Activated effector memory CD4-positive, alpha-beta T cell treated with anti-CD3 and anti-CD28 coated beads, Interleukin-2, amount 50 U/mL, for 16 hours (primary cell): Measurements from ENCODE around the gene STX18.
"Not testable (repeated sequence)": the region's sequence is repeated elsewhere in the genome, so short reads cannot be mapped to it uniquely, and the experiment has no call there.

Source experiments
- DNase-seq: peaks from one replicate; pipeline ENCODE4 v3.0.0-alpha.2; 2020

The STX18 gene

DNA sequence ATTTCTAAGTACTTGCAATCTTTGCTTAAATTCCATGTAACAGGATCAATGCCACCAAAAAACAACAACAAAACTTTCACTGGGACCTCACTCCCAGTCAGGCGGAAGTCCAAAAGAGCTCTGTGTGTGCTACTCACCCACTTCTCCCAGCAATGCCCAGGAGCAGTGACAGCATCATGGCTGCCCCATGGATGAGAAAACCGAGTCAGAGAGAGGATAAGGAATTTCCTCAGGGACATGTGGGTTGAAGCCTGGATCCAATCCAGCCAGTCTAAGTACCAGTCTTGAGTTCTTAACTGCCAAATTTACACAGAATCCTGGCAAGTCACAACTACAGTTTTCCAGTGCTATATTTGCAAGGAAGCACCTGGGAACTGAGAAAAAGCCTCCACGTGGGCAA, 64.5 kb downstream of the STX18 start:
- DNase-seq, result no peak

DNA sequence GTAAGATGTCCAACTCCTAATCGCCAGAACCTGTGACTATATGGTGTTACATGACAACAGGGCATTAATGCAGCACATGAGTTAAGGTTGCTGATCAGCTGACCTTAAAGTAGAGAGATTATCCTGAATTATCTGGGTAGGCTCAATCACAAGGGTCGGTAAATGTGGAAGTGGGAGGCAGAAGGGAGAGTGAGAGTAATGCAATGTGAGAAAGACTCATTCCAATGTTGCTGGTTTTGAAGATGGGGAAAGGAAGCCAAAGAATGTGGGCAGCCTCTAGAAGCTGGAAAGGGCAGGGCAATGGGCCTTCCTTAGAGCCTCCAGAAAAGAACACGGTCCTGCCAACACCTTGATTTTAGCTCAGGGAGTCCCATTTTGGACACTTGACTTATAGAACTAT, 67.4 kb downstream of the STX18 start:
- DNase-seq, result no peak

DNA sequence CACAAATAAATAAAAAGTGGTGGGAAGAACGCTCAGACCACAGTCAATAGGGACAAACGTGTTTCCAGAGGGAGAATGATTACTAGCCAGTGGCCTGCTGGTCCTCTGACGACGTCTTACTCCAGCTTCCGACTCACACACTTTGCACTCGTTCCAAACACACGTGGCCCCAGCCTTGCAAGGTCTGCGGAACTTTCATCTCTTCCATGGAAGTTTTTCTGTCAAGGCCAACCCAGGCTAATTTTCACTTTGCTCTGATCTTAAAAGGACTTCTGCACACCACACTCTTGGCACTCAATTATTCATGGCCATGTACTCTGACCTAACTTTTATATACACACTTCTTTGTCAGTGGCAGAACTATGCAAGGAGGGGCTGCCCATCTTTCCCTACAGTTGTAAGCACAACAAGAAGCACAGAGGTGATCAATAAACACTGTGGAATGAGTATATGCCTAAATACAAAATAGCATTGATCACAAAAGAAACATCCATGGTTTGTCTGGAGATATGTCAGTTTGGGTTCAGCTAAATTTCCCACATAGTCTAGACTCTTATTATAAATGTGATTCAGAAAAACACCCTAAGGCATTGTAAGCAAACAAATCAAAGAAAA, 69.4 kb downstream of the STX18 start:
- DNase-seq, result no peak

DNA sequence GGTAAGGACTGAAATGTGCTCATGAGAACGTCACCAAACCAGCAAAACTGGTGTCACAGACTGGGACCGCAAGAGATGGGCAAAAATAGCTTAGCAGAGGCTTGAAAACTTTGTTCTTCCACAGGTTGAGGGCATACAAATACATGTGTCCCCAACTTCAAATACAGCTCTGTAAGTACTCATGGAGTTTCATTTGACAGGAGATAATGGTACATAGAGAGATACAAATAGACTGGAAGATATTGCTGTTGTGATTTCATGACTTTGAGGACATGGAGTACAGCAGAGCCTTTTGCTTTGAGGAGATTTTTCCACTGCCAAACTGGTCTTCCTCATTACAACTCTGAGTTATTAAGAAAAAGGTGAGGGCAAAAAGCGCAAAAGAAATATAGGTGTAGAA, 70.7 kb downstream of the STX18 start:
- no peak for DNase-seq

DNA sequence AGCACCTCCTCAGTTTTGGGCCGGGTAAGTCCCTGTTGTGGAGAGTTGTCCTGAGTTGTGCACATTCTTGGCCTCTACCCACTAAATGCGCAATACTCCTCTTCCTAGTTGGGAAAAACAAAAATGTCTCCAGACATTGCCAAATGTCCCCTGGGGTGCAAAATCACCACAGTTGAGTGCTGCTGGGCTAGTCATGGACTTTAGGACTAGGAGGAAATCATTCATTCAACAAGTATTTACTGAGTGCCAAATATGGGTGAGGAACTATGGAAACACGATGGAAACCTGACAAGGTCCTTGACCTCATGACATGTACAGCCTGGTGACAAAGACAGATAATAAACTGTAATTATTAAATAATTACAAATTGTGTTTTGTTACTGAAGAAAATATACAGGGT, 71.6 kb downstream of the STX18 start:
- no peak for DNase-seq

DNA sequence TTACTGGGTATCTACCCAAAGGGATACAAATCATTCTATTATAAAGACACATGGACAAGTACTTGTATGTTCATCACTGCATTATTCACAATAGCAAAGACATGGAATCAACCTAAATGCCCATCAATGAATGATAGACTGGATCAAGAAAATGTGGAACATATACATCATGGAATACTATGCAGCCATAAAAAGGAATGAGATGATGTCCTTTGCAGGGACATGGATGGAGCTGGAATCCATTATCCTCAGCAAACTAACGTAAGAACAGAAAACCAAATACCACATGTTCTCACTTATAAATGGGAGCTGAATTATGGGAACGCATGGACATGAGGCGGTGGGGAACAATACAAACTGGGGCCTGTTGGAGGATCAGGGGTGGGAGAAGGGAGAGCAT, 76.6 kb downstream of the STX18 start:
- not testable (repeated sequence) for DNase-seq

DNA sequence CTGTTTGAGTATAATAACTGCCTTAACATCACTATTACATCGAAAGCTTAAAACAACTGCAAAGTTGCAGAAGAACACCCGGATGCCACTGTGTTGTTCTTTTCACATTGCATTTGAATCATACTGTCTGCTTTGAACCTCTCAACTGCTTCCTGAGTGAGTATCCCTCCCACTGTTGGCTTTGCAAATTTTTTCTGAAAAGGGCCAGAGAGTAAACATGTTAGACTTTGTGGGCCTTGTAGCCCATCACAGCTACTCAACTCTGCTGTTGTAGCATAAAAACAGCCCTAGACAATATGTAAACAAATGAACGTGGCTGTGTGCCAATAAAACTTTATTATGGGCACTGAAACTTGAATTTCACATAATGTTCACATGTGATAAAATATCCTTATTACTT, 78.9 kb downstream of the STX18 start:
- DNase-seq, result no peak

DNA sequence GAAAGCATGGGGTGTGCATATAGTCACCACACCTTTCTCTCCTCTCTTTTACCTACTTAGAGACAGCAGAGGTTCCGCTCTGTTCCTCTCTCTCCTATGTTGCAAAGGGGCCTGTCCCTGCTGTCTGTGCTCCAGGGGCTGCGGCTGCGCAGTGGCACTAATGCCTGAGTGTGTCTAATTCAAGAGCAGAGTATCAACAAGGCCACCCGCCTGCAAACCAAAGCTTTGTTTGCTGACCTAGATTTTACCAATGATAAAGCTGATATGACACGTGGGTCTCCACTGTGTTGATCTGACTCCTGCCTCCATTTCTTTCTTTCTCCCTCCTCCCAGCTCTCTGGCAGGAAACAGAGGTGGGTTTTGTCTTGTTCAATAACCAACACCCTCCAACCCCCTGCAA, 80.0 kb downstream of the STX18 start:
- DNase-seq, result peak; percentile 84

DNA sequence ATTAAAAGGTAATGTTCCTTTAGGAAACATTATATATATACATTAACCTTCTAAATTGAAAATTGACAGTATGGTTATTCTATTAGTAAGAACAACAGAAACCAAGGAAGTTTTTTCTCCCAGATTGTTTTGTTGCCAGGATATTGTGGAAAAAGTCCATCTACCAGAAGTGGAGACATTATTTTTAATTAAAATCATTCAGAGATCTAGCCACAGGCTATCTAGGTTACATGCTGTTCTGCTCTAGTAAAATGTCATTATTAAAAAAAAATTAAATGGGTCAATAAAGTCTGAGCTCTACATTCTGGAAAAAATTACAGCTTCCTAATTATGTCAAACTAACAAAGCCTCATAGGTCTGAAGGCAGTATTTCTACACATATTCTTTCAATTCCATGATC, 80.7 kb downstream of the STX18 start:
- DNase-seq, result no peak

DNA sequence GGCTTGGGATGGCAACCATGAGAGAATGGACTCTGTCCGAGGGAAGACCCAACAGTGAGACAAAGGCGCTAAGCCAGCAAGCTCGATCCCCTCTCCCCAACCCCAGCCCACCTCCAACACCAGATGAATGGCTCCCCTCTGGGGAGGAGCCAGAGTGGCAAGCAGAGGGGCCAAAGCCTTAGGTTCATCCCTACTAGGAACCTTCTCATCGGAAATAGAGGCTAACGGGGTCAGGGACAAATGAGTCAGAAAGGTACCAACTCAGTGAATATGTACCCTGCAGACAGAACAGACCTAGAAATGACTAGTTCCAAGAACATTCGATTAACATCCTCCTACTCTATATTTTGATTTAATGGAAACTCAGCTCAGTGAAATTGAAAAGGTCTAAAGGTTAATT, 81.1 kb downstream of the STX18 start:
- peak; percentile 64 for DNase-seq

DNA sequence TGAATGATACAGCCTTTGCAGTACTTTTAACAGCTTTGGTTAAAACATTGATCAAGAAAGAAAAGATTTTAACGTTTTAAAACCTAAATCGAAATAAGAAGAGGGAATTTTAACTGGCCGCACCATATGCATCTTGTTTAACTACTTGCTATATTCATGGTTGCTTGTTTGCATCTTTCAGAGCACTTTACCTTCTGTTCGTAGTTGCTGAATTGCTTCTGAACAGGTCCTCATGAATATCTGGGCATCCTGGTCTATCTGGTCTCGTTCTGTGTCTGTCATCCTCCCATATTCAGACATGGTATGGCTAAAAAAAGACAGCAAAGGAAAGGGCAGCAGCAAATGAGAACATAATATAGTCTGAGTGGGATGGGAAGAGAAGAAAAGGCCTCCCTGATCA, 82.7 kb downstream of the STX18 start:
- no peak for DNase-seq

DNA sequence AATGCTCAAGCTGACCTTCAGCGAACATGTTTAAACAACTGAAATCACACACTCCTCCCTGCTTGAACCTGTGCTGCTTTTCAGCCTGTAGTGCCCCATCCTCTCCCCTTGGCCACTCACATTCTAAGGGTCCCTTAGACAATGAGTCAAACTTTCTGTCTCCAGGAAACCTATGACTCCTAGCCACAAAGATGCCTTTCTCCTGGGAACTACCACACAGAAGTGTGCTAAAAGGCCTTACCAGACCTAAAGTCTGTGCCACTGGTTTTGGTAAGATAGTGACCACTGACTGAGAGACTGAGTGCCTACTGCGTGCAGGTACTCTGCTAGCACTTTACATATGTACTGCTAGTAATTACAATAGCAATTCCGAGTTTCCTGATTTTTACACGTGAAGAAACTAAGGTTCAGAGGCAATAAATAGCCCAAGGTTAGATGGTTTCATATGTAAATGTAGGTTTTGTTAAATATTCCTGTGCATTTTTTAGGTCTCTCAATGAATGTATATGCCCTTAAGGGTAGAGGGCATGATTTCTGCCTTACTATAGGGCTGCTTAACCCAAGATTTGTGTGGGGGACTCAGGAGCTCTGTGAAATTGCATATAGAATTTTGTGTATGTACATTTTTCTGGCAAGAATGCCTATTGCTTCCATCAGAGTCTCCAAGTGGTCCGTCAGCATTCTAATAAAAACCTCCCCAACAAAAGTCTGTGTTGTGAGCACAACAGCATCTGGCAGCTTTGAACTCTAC, 83.9 kb downstream of the STX18 start:
- no peak for DNase-seq

DNA sequence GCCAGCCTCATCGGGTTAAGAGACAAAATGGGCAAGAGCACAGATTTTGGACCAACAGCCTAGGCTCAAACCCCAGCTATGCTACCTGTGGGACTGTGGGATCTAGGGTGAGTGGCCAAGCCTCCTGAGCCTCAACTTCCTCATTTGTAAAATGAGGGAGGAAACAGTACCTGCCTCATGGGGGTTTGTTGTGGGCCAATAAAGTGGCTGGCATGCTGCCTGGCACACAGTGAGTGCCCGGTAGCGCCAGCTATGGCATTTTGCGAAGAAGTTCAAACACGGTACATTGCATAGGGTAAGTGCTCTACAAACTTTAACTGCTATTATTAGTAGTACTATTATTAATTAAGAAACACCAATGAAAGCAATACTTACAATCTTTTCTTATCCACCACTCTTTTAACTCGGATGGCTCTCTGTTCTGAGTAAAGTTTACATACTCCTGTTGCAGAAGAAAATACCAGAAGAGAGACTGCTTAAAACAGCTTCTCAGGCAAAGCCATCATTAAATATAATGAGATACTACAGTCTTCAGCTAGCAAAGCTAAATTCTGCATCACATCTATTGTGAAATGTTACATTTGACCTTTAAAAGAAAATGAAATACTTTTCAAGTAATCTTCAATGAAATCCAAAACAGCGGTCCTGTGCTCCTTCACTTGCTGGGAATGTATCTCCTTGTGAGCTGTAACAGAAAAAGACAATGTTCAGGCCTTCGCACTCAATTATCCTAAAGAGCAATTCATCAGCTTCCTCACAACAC, 84.9 kb downstream of the STX18 start:
- DNase-seq, result no peak

DNA sequence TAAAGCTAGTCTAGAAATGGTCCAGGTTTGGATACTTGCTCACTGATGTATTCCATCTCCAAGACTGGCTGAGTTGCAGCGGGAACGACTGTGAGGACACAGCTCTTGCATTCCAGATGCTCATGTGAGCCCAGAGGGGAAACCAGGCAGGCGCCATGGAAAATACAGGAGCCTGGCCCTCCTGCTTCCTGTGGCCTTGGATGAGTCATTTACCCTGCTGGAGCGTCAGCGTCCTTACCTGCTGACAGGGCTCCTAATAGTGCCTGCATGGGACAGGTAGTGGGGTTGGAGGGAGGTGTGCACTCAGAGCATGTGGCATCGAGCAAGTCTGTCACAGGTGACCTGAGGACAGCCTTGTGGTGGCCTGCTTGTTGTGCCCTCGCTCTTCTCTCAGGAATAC, 85.5 kb downstream of the STX18 start:
- no peak for DNase-seq

DNA sequence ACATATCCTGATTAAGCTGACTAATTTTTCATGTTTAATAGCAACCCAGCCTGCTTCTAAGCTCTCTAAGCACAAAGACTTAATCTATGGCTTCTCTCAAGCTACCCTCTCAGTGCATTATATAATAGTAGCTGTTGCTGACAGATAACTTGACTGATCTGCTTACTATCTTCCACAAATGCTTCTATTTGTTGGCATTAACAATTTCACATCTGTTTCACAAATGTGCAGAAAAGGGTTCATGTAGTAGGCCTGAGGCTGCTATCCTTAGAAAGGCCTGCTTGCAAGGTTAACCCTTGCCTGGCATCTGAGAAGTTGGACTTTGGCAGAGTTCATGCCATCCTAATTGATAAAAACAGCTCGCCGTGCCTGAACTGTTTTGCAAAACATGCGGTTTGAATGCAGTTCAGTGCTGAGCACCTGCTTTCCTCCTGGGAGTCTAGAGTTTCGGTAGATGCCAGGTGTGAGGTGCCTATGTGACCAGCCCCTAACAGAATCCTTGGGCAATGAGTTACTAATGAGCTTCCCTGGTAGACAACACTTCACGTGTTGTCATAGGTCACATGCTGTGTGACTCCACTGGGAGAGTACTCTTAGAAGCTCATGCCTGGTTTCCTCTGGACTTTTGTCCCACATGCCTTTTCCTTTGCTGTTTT, 86.5 kb downstream of the STX18 start:
- no peak for DNase-seq

DNA sequence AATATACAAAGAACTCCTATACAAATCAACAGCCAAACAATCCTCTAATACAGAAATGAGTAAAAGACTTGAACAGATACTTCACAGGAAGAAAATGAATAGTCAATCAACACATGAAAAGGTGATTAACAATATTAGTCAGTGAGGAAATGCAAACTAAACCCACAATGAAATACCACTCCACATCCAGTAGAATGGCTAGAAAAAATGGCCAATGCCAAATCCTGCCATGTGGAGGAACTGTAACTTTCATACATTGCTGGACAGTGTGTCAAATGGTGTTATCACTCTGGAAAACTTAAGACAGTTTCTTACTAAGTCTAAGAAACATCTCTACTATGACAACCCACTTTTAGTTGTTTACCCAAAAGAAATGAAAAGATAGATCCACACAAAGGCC, 95.4 kb downstream of the STX18 start:
- DNase-seq, result no peak

DNA sequence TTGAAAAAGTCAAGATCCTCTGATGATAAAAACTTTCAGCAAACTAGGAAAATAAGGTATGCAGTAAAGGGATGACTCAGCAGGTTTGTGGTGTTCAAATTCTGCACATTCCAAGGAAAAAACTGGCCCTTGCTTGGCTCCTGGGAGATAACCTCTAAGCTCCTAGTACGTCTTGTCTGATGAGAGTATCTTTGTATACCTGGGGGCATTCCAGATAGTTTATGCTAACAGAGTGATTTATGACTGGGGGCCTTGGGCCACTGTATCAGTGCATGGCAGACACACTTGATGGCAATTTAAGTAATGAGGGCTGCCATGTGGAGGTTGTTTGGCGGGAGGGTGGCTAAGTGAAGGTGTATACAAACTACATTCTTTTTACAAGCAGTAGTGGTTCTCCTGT, 98.0 kb downstream of the STX18 start:
- no peak for DNase-seq

DNA sequence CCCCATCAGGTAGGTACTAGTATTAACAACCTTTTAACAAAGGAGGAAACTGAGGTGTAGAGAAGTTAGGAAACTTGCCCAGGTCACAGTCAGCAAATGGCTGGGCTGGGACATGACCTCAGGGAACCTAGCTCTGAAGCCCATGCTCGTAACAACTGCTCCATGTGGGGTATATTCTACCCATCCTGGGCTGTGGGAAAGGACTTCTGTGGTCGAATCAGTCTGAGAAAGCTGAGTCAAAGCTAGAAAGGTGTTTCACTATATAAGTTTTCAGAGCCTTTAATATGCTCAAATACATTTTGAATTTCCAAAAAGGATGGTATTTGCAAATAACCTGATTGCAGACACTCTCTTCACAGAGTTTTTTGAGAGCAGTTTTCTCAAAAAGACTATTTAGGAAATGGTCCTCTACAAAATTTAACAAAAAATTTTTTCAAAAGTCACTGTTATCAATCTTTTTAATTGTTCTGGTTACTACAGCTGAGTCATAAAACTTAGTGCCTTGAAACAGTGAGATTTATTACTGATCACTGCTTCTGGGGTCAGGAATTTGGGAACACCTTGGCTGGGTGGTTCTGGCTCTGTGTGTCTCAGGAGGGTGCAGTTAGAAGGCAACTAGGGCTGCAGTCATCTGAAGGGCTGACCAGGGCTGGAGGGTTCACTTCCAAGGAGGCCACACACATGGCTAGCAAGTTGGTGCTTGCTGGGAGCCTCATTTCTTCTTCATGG, 101.4 kb downstream of the STX18 start:
- no peak for DNase-seq

DNA sequence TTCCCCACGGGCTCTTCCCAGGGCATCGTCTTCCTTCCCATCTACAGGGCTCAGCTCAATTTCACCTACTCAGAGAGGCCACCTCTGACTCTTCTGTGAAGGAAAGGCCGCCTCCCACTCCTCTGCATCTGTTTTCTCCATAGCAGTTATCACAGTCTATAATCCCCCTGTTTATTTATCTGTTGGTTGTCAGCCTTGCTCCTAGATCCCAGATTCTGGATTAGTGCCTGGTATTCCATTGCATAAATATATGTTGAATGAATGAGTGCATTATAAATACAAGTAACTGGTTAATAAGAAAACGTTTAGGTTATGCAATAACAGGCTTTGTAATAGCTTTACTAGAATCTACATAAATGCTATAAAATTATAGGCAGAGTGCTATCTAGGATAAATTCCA, 102.1 kb downstream of the STX18 start:
- DNase-seq, result no peak

DNA sequence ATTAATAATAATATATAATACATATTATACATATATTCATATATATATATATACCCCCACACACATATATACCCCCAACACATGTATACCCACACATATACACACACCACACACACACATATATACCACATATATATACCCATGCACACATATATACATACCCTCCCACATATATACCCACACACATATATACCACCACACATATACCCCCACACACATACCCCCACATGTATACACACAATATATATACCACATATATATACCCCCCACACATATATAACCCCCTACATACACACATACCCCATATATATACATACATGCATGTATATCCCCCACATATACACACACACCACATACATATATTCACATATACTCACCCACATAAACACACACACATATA, 103.0 kb downstream of the STX18 start:
- DNase-seq, result no peak

DNA sequence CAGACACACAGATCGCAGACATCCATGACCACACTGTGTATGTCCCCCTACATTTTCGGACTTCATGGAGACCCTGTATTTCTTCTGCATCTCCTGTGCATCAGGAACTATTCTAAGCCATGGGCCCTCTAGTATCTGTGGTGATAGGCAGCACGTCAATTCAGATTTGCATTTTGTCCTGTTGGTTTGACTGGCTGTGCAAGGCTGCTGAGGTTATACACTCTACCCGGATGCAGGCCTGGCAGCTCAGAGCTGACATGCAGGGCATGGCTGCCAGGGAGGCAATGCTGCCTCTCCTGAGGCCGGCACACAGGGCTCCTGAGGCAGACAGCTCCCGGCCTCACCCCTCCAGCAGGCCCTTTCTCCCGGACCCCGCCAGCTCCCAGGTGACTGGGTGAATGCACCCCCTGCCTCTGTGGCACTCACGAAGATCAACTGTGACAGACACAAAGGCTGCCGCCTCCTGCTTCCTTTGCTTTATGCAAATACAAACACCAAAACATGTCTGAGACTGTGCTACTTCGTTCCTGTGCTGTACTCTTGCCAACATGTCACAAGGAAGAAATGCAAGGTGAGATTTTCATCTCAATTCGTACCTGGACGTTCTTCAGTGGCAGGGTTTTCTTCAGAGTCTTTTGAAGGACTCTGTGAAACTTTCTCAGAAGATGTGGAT, 103.9 kb downstream of the STX18 start:
- no peak for DNase-seq

DNA sequence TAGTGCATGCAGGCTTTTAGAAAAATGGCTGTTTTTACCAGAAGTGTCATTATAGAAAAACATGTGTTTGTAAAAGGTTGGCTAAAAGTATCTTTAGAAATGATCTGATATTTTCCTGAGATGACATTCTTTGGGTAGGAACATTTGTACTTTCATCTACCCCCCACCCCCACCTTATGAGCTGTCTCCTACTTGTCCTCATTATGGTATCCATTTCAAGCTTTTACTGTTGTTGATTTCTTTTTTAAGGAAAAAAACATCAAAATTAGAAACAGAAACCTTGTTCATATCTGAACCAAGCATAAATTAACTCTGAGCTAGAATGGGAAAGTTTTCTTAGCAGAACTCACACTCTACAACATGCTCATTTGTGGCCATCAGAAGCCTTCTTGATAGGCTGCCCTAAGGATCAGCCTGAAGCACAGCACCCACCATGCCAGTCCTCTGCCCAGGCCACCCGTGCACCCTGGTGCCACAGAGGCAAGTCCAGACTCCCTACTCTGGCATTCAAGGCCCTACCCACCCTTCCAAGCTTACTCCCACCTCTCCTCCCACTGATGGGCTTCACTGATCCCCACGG, 105.5 kb downstream of the STX18 start:
- DNase-seq, result no peak
